Skeletal muscle cell (primary cell): ENCODE results near the gene GBP2.
"Not testable (repeated sequence)": the region's sequence is repeated elsewhere in the genome, so short reads cannot be mapped to it uniquely, and the experiment has no call there.

Experiments
- DNase-seq: peaks from one replicate; pipeline ENCODE4 v3.0.0-alpha.2; 2010; ENCODE audit warnings: low read depth
- H3K4me3 ChIP-seq: 2 replicates; pipeline ENCODE4 v1.5.1; 2011; ENCODE audit warnings: low read depth, mild to moderate bottlenecking, control low read depth, low read length, moderate library complexity

The GBP2 gene

GRCh38 chr1:89128003-89128458 is 2.1 kb upstream of the GBP2 start:
- H3K4me3 ChIP-seq = not testable (repeated sequence)

GRCh38 chr1:89126602-89127565 is 970 bp upstream of the GBP2 start:
- not testable (repeated sequence) for H3K4me3 ChIP-seq, DNase-seq

More at GRCh38 chr1:89128003-89128458, 2.1 kb upstream of the GBP2 start:
- DNase-seq = not testable (repeated sequence)

- DNase-seq = no peak
- no peak overlapping the region for H3K4me3 ChIP-seq
These were observed 538 bp downstream of the GBP2 start for GRCh38 chr1:89125240-89125912.

- H3K4me3 ChIP-seq = no peak overlapping the region
- DNase-seq = no peak
These were observed 4.3 kb downstream of the GBP2 start for GRCh38 chr1:89121641-89122040.

- no peak overlapping the region for H3K4me3 ChIP-seq
- no peak for DNase-seq
These were observed 11.3 kb downstream of the GBP2 start for GRCh38 chr1:89114662-89115061.

GRCh38 chr1:89112871-89113613 is 12.9 kb downstream of the GBP2 start:
- no peak overlapping the region for H3K4me3 ChIP-seq
- DNase-seq = no peak

- no peak for DNase-seq
- H3K4me3 ChIP-seq = no peak overlapping the region
These were observed 21.2 kb downstream of the GBP2 start for GRCh38 chr1:89104687-89105086.

- no peak for DNase-seq
- H3K4me3 ChIP-seq = no peak overlapping the region
These were observed 21.8 kb downstream of the GBP2 start for GRCh38 chr1:89104147-89104546.

- no peak overlapping the region for H3K4me3 ChIP-seq
- DNase-seq = no peak
These were observed 23.9 kb downstream of the GBP2 start for GRCh38 chr1:89102021-89102420.

GRCh38 chr1:89100412-89100811 is 25.5 kb downstream of the GBP2 start:
- no peak for DNase-seq
- no peak overlapping the region for H3K4me3 ChIP-seq

GRCh38 chr1:89098857-89099256 is 27.1 kb downstream of the GBP2 start:
- H3K4me3 ChIP-seq = no peak overlapping the region
- no peak for DNase-seq

- no peak overlapping the region for H3K4me3 ChIP-seq
- DNase-seq = no peak
These were observed 30.2 kb downstream of the GBP2 start for GRCh38 chr1:89095737-89096136.

GRCh38 chr1:89089962-89090361 is 36.0 kb downstream of the GBP2 start:
- no peak overlapping the region for H3K4me3 ChIP-seq
- DNase-seq = no peak

- H3K4me3 ChIP-seq = no peak overlapping the region
- no peak for DNase-seq
These were observed 37.3 kb downstream of the GBP2 start for GRCh38 chr1:89088572-89088971.

GRCh38 chr1:89087241-89087640 is 38.7 kb downstream of the GBP2 start:
- no peak for DNase-seq
- no peak overlapping the region for H3K4me3 ChIP-seq

GRCh38 chr1:89085781-89086180 is 40.1 kb downstream of the GBP2 start:
- no peak for DNase-seq
- H3K4me3 ChIP-seq = no peak overlapping the region

GRCh38 chr1:89081005-89081404 is 44.9 kb downstream of the GBP2 start:
- no peak for DNase-seq
- H3K4me3 ChIP-seq = no peak overlapping the region

- not testable (repeated sequence) for H3K4me3 ChIP-seq, DNase-seq
These were observed 45.8 kb downstream of the GBP2 start for GRCh38 chr1:89080068-89080467.

GRCh38 chr1:89072466-89073065 is 53.3 kb downstream of the GBP2 start:
- not testable (repeated sequence) for DNase-seq, H3K4me3 ChIP-seq
